RKO (cell line): Measurements from ENCODE around the gene LMO7.
"Not testable (repeated sequence)": the region's sequence is repeated elsewhere in the genome, so short reads cannot be mapped to it uniquely, and the experiment has no call there.

ENCODE experiments used
- DNase-seq: peaks from one replicate; pipeline ENCODE4 v3.0.0-alpha.2; 2016; ENCODE audit warnings: low spot score

Gene LMO7

GRCh38 chr13:75771818-75772217, 135.7 kb downstream of the LMO7 start:
- DNase-seq: peak; percentile 84

- DNase-seq: no peak
These were observed 138.0 kb downstream of the LMO7 start for GRCh38 chr13:75774176-75774575.

- DNase-seq: no peak
These were observed 140.4 kb downstream of the LMO7 start for GRCh38 chr13:75776550-75776949.

- no peak for DNase-seq
These were observed 143.3 kb downstream of the LMO7 start for GRCh38 chr13:75779393-75779792.

GRCh38 chr13:75780103-75780502, 144.0 kb downstream of the LMO7 start:
- DNase-seq: not testable (repeated sequence)

GRCh38 chr13:75782985-75783384, 146.9 kb downstream of the LMO7 start:
- DNase-seq: no peak

GRCh38 chr13:75784003-75784402, 147.9 kb downstream of the LMO7 start:
- no peak for DNase-seq

GRCh38 chr13:75785130-75785529, 149.0 kb downstream of the LMO7 start:
- no peak for DNase-seq

GRCh38 chr13:75787249-75787928, 151.3 kb downstream of the LMO7 start:
- no peak for DNase-seq

- no peak for DNase-seq
These were observed 152.4 kb downstream of the LMO7 start for GRCh38 chr13:75788481-75788981.

- DNase-seq: no peak
These were observed 153.5 kb downstream of the LMO7 start for GRCh38 chr13:75789451-75790197.

- no peak for DNase-seq
These were observed 154.3 kb downstream of the LMO7 start for GRCh38 chr13:75790198-75790970.

- DNase-seq: no peak
These were observed 156.5 kb downstream of the LMO7 start for GRCh38 chr13:75792526-75793187.

- DNase-seq: not testable (repeated sequence)
These were observed 157.0 kb downstream of the LMO7 start for GRCh38 chr13:75793188-75793567.

GRCh38 chr13:75794663-75795062, 158.5 kb downstream of the LMO7 start:
- DNase-seq: no peak

- DNase-seq: no peak
These were observed 159.1 kb downstream of the LMO7 start for GRCh38 chr13:75795274-75795673.

- no peak for DNase-seq
These were observed 160.7 kb downstream of the LMO7 start for GRCh38 chr13:75796825-75797224.

GRCh38 chr13:75797239-75797638, 161.1 kb downstream of the LMO7 start:
- no peak for DNase-seq

GRCh38 chr13:75797719-75798118, 161.6 kb downstream of the LMO7 start:
- no peak for DNase-seq

GRCh38 chr13:75798353-75799255, 162.5 kb downstream of the LMO7 start:
- peak; percentile 75 for DNase-seq

- DNase-seq: no peak
These were observed 164.4 kb downstream of the LMO7 start for GRCh38 chr13:75800545-75800944.
